ENCODE results near the gene DGKH.
A peak's percentile ranks its signal among the peaks of the same experiment; 100 is the strongest.
"Not testable (repeated sequence)": the region's sequence is repeated elsewhere in the genome, so short reads cannot be mapped to it uniquely, and the experiment has no call there.

DGKH gene

GRCh38 chr13:42071672-42072419 lies 23.4 kb downstream of the DGKH start:
- DNase-seq (ENCODE audit: low spot score), result no peak

- no peak for DNase-seq (ENCODE audit: low spot score)
These were observed 25.2 kb downstream of the DGKH start for GRCh38 chr13:42073683-42074082.

- no peak for DNase-seq (ENCODE audit: low spot score)
These were observed 27.1 kb downstream of the DGKH start for GRCh38 chr13:42075517-42075916.

GRCh38 chr13:42076309-42076713 lies 27.9 kb downstream of the DGKH start:
- DNase-seq (ENCODE audit: low spot score), result no peak

GRCh38 chr13:42078128-42078808 lies 29.8 kb downstream of the DGKH start:
- peak; percentile 60 for DNase-seq (ENCODE audit: low spot score)

GRCh38 chr13:42083138-42083770 lies 34.8 kb downstream of the DGKH start:
- DNase-seq (ENCODE audit: low spot score), result no peak

- no peak for DNase-seq (ENCODE audit: low spot score)
These were observed 36.3 kb downstream of the DGKH start for GRCh38 chr13:42084722-42085121.

GRCh38 chr13:42086582-42086981 lies 38.1 kb downstream of the DGKH start:
- DNase-seq (ENCODE audit: low spot score), result no peak

- no peak for DNase-seq (ENCODE audit: low spot score)
These were observed 46.1 kb downstream of the DGKH start for GRCh38 chr13:42094516-42095040.

- not testable (repeated sequence) for DNase-seq (ENCODE audit: low spot score)
These were observed 47.8 kb downstream of the DGKH start for GRCh38 chr13:42096222-42096621.

GRCh38 chr13:42099962-42100675 lies 51.7 kb downstream of the DGKH start:
- no peak for DNase-seq (ENCODE audit: low spot score)

- no peak for DNase-seq (ENCODE audit: low spot score)
These were observed 52.5 kb downstream of the DGKH start for GRCh38 chr13:42100960-42101359.

- no peak for DNase-seq (ENCODE audit: low spot score)
These were observed 53.6 kb downstream of the DGKH start for GRCh38 chr13:42101821-42102585.

- DNase-seq (ENCODE audit: low spot score), result peak; percentile 6
These were observed 54.8 kb downstream of the DGKH start for GRCh38 chr13:42102961-42103865.

- DNase-seq (ENCODE audit: low spot score), result no peak
These were observed 58.5 kb downstream of the DGKH start for GRCh38 chr13:42106998-42107397.

GRCh38 chr13:42107421-42107820 lies 59.0 kb downstream of the DGKH start:
- DNase-seq (ENCODE audit: low spot score), result no peak

- DNase-seq (ENCODE audit: low spot score), result no peak
These were observed 59.8 kb downstream of the DGKH start for GRCh38 chr13:42108217-42108616.

- no peak for DNase-seq (ENCODE audit: low spot score)
These were observed 61.5 kb downstream of the DGKH start for GRCh38 chr13:42109957-42110356.

- DNase-seq (ENCODE audit: low spot score), result peak; percentile 82
These were observed 62.1 kb downstream of the DGKH start for GRCh38 chr13:42110410-42111155.

GRCh38 chr13:42112864-42113263 lies 64.4 kb downstream of the DGKH start:
- no peak for DNase-seq (ENCODE audit: low spot score)

All from pons (tissue), 1 donor.